RPMI8226 (cell line): ENCODE results near the gene COL16A1.

Experiments used
- DNase-seq: peaks from one replicate; pipeline ENCODE4 v3.0.0-alpha.2; 2015

COL16A1 gene

DNA sequence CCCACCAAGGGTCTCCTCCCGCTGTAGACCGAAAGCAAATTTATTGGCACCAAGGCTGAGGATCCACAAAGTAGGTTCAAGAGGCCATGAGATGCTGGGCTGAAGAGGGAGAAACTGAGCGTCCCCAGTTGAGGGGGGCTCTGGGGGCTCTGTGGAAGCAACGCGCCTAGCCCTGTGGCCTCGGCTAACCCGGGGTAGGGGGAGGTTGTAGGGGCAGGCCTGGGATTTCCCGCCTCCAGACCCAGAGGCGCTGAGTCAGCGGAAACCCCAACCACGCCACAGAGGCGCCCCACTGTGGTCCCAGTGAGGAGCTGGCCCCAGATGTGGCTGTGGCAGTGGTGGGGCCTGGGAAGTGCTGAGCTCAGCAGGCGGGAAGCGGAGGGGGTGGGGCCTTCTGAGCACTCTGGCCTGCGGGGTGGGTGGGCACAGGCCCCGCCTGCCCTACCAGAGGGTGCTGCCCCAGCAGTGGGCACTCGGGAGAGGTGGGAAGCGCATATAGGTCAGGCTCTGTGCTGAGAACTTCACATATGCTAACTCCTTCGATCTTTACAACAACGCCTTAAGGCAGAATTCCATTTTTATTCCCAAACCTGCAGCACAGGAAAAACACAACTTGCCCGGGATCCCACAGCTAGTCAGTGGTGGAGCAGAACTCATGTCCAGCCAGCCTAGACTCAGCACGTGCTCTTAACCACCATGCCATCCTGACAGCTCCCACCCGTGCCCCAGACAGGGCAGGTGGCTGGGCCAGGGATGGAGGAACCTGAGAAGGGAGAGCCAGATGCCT lies 1.5 kb upstream of the COL16A1 start:
- peak; percentile 89 for DNase-seq

DNA sequence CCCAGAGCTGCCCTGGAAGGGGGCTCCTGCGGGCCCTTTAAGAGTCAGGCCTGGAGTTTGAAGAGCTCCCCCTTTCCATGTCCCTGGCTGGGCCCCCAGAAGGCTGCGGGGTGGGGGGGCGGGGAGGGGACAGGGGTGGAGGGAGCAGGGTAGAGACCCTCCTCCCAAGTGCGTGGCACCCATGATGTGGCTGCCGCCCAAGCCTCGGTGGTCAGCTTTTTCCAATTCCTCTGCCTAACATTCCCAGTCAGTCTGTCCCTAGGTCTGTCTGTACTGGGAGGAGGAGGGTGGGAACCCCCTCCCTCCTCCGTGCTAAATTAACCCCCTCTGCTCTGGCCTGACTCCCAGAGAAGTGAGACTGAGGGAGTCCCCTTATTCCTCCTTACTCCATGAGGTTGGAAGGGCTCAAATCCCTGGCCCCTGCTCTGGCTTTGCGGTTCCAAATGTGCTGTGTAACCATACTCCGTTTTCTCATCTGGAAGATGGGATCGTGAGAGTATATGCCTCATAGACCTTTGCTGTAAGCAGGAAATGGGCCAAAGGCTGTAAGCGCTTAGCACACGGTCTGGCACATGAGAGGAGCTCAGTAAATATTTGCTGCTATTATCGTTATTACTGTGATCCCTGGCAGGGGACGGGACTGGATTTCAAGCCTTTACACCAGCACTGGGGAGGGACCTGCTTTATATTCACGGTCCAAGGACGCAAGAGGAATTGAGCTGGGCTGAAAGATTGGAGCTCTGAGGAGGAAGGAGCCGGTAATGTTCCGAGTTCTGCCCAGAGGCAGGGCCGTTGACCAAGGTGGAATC lies 658 bp upstream of the COL16A1 start:
- peak; percentile 37 for DNase-seq

DNA sequence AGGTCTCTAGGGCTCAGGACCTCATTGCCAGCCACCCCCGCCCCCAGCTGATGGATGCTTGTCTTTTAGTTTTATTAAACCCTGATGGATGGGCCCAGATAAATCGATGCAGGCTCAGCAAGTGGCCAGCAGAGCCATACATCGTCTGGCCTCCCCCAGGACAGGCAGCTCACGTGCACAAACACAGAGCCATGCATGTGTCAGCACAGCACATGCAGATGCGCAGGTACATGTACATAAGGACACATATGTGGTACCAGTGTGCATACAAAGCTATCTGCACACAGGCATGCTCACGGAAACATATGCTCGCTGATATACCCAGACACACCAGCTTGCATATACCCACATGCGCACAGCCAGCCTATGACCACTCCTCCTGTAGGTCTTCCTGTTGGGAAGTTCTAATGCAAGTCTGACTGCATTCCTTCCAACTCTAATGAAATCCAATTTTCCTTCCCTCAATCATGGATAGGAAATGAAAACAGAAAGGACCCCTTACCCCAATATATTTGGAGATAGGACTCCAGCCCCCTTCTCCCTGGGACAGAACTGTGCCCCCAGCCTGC lies 897 bp downstream of the COL16A1 start:
- DNase-seq = no peak

DNA sequence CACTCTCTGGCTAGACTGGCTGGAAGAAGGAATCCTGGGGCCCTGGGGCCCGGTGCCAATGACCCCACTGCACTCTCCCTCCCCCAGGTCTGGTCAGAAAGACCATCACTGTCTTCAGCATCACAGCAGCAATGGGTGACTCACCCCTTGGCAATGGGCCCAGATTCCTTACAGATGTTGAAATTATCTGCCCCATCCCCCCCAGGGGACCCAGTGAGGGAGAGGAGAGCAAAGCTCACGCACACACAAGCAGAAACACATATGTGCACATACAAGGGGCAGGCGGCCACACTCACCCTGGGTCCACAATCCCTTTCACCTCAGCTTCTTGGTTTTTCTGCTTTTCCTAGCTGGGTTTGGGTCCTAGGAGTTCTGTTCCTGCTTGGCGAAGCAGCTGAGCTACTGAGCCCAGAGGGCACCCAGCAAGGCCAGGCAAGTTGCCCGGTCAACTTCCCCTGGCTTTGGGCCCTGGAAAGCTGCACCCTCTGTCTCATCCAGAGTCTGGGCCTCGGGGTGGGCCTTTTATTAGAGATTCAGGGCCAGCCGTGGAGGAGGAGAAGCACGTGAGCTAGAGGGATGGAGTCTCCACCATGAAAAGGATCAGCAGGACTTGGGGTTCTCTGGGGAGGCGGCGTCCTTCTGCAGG lies 2.6 kb downstream of the COL16A1 start:
- DNase-seq = peak; percentile 97

DNA sequence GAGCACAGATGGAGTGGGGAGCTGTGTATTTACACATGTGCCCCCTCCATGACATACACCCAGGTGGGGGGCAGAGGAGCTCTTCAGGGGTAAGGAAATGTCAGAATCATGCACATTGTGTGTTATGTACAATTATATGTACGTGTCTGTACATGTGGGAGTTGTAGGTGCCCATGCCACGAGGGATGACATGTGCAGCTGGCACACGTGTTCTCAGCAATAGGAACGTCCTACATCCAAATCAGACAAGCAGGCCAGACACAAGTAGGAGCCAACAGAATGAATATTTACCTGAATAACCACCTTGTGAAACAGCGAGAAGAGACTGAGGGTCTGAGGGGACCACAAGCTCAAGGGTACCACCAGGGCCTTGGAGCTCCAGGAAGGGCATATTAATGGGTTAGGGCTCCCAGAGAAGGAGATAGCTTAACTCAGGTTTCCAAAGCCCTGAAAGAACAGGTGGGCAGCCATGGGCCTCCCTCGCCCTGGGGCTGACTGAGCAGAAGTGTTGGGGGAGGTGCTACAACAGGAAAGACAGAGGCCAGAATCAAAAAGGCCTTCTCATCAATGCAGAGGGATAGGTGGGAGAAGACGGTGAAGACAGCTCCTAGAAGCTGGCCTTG lies 3.2 kb downstream of the COL16A1 start:
- DNase-seq = peak; percentile 34

DNA sequence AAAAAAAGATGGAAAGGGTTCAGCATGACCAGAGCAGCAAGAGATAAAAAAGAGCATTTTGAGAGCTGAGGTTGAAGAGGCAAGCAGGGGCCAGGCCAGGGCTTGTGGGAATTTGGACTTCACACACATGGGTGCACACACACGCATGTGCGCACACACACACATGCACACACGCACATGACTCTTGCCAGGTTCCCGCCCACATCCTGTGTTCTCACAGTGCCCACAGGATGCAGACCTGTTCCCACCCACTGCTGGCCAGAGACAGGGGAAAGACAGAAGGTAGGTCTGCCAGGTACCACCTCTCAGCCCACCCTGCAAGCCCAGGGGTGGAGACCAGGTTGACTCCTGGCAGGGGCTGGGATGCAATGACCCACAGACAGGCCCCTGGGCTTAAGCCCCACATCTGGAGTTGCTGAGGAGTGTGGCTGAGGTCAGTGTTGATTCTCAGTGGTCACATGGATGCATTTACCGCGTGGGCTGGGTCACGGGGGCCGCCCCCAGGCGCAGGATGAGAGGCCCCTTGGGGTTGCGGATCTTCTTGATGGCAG lies 4.4 kb downstream of the COL16A1 start:
- DNase-seq = no peak

DNA sequence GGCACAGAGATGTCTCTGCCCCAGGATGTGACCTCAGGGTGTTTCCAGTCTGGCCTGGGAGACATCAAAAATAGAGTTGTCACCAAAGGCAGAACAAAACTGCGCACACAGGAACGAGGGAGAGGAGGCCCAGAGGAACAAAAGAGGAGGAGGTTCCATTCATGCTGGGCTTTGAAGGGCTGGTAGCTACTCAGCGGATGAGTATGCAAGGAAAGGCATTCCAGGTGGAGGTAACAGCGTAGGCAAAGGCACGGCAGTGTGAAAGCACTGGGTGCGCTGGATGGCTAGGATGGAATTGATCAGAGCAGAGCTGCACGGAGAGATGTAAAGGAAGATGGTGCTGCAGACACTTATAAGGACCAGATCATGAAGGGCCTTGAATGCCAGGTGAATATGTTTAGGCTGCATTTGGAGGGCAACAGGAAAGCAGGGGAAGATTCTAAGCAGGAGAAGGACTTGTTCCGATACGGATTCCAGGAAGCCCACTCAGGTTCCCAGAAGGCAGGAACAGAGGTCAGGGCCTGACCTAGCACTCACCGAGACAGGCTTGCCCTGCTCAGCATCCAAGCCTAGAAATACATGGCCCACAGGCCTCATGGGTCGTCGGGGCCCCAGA lies 6.3 kb downstream of the COL16A1 start:
- no peak for DNase-seq

DNA sequence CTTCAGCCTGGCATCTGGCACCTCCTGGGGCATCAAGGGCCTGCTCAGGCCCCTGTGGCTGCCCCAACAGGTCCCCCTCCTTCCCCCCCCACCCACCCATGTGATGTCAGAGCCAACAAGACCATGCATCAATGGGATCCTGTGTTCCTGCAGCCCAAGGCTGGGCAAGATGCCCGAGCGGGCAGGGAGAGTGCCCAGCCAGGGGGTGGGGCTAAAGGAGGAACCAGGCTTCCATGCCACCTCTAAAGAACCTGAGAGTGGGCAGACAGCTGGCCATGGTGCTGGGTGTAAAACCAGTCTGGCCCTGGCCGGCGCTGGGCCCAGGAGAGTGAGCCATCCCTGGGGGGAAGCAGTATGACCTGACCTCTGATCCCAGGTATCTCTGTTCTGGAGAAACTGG lies 7.6 kb downstream of the COL16A1 start:
- peak; percentile 55 for DNase-seq

DNA sequence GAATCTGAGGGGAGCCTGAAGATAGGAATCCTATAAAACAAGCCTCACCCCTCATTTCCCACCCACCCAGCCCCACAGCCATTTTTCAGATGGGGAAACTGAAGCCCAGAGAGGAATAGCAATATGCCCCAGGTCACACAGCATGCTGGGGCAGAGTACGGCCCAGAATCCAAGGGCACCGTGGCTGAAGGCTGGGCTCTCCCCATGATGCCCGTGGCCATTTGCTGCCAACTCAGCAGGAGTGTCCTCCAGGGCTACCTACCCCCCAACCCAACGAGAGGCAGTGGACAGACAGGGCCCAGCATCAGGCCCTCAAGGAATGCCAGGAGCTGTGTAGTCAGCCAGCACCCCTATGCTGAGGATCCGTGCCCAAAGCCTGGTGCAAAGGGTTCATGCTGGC lies 8.5 kb downstream of the COL16A1 start:
- no peak for DNase-seq

DNA sequence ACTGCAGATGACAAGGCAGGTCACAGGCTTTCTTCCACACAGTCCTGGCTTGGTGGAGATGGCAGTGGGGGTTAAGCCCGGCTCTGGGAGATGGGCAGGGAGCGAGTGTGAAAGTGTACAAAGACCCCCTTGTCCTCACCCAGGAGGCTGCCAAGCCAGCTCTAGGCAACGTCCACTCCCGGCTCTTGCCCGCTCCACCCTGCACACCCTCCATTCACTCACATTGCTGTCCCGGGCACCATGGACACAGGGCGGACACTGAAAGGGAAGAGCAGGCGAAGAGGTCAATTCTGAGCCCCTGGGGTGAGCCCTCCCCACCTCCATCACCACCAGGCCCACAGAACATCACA lies 8.9 kb downstream of the COL16A1 start:
- DNase-seq = no peak

DNA sequence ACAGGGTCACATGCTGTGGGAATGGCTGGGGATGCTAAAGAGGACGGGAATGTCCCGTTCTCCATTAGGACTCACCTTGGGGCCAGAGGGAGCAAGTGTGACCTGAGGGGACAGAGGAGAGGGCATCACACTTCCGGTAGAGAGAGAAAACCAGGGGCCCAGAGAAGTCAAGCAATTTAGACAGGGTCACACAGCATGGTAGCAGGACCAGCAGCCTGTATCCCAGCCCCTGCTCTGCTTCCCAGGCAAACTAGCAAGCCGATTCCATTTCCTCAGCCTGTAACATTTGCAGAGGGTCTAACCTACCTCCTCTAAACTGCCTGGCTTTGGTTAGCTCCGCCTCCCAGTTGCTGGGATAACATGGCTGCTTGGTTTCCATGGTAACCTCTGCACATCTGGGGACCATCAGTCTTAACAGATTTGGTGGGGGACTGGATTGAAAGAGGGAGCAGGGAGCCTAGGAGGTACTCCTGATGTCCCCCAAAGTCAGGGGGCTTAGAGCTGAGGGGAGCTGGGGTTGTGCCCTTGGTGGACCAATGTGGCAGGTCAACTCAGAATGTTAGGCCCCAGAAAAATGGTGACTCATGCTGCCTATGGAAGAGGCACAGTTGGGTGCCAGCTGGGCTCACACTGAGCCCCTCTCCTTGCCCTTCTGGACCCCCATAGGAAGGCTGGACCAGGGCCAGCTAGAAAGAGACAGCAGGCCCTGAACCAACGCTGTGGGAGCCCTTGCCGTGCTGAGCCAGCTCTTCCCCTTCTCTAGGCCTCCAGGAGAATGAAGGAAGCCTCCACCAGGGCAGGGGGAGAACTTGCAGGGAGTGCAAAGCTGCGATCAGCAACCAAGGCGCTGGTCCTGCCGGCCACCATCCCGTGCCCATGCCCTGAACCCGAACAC lies 9.5 kb downstream of the COL16A1 start:
- DNase-seq = no peak

DNA sequence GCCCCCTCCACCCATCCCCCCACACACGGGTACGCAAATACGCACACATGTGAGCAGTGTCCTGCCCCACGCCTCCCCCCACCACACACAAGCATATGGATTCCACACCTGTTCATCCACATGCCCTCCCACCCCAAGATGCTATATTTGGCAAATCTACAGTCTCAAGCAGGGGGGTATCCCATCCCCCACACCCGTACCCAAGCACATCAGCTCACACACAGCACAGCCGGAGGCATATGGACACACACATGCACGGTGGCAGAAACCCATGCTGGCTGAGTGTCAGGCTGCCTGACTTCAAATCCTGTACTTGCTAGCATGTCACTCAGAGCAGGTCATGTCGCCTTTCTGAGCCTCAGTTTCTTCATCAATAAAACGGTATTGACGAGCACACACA lies 10.6 kb downstream of the COL16A1 start:
- DNase-seq = no peak

DNA sequence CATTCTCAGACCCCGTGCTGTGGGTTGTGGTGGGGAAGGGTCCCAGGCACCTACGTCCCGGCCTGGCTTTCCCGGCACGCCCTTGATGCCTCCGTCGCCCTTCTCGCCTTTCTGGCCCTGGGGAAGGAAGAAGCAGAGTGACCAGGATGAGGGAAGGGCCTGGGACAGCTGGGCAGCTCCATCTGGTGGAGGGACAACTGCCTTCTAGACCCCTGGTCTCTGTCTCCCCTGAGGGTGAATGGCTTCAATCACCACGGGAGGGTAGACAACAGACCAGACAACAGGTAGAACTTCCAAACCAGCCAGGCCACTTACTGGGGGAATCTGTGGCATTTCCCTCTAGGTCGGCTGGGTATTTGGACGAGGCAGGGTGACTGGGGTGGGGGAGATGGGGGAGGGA lies 11.9 kb downstream of the COL16A1 start:
- no peak for DNase-seq

DNA sequence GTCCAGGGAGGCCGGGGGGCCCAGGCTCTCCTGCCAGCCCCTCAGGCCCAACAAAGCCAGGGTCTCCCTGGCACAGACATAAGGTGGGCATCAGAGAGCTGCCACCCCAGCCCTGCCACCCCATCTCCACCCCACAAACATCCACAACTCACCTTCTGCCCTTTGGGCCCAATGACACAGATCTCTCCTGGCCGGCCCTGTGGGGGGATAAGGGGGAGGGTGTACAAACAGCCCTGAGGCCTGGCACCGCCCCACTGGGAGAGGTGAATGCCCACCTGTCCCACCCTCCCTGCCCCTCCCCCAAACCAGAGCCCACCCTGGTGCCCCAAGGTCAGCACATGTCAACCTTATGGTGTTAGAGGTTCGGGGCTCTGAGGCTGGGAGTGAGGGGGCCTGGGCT lies 12.4 kb downstream of the COL16A1 start:
- DNase-seq = no peak

DNA sequence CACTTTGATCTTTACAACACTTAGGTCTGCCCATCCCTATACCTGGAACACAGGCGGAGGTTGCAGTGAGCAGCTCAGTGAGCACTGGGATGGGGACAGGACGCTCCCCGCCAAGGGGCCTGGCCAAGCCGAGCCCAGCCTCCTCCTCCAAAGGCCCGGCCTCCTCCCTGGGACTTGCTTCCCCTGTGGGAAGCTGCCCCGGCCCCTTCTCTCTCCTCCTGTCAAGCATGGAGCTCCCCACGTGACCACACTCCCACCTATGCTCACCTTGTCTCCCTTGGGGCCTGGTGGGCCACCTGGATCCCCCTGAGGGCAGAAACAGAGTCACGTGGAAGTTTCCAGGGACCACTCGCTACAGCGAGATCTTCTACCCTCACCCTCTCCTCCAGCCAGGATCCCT lies 12.9 kb downstream of the COL16A1 start:
- DNase-seq = no peak

DNA sequence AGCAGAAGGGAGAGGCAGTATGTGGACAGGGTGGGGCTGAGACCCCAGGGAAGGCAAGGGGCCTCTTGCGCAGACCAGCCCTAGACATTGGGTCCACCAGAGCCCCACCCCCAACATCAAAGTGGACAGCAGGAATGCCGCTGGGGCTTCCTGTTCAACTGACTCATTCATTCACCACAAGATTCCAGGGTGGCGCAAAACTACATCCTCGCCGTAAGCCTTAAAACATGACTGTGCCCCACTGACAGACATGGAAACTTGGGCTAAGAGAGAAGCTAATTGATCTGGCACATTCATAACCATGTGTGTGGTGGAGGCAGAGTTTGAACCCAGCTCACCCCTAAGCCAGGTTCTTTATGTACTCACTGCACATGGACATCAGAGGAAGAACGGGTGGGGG lies 14.0 kb downstream of the COL16A1 start:
- DNase-seq = no peak

DNA sequence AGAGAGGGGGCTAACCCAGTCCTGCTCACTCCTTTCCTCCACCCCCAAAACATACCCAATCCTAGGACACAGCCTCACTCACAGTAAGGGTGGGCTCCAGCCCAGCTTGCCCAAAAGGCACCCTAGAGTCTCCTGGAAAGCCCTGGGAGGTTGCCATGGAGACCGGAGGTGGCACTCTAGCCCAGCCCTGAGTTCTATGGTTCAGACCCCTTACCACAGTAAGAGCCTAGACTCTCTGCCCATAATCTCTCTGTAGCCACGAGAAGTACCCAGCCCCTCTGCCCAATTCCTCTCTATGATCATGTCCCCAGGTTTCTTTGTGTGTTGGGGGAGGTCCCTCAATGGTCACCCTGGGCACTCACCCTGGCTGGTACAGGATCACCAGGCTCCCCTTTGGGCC lies 14.4 kb downstream of the COL16A1 start:
- DNase-seq = no peak

DNA sequence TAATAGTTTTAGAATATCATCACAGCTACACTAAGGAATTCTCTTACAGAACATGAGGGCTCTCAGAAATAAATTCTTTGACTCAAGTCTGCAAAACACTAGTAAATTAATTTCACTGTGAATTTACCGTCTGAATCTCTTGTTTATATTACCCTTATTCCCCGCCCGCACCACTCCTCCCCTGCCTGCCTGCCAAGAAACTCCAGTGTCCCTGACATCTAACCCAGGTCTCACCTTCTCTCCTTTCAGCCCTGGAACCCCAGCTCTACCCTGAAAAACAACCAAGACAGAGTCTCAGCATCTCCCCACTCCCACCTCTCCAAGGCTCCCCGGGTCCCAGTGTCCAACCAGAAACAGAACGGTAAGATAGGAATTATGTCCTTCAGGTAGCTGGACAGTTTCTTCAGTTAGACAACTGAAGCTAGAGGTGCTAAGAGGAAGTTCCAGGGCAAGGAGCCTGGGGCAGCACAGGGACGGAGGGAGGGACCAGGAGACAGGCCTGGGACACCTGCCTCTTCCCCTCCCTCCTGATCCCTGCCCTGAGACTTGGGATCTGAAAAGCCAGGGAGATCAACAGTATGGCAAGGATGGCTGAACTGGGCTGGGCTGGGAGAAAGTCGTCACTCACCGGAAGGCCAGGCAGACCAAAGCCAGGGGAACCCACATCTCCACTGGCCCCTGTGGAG lies 15.4 kb downstream of the COL16A1 start:
- DNase-seq = no peak

DNA sequence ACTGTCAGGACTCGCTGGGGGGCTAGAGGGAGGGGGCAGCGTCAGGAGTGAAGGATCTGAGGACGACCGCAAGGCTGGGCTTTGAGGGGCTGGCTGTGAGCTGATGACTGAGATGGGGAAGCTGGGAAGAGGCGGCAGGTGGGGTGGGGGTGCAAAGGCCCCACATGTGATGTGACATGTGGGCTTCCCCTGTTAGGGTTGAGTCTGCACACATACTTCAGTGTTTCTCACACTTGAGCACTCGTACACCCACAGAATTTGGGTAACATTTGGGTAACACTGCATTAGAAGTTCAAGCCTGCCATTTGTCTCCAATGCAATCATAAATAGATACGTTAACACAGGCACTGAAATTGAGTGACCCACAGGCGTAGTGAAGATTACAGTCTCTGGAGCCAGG lies 16.2 kb downstream of the COL16A1 start:
- no peak for DNase-seq

DNA sequence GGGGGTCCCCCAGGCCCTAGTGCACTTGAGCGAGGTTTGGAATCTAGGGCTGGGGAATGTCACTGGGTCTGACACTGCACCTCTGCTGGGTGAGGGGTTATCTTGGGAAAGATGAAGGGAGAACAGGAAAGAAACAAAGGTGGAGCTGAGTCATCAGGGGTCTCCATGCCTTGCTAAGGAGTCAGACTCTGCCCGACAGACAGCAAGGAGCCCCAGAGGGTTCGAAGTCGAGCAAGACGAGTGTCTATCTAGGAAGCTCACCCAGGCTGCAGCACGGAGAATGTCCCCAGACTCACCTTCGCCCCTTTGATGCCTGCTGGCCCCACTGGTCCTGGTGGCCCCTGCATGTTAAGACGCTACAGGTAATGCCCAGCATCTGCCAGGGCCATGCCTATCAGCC lies 18.0 kb downstream of the COL16A1 start:
- no peak for DNase-seq

DNA sequence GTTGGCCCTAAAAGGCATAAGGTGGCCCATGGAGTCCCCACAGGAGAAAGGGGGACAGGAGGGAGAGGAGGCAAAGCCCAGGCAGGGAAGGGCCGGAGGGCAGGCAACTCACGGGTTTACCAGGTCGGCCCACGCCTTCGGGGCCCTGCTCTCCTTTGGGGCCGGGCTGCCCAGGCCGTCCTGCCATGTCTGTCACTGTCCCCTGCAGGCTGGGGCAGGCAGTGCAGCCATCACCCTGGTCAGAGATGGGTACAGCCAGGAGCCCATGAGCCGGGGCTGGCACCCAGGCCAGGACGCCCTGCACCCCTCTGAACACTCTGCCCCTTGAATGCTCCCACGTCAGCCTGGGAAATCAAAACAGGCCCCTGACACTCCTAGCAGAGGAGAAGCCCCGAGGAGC lies 19.8 kb downstream of the COL16A1 start:
- DNase-seq = peak; percentile 71
